ENCODE data around the gene IGSF3. TPM values are rescaled to one million over a fixed set of nuclear protein-coding genes. Genes with fewer than 3 reads are reported as not detected.

IGSF3 gene
- total RNA-seq, 1 experiment from 2014 or later = 10.8 TPM

DNA sequence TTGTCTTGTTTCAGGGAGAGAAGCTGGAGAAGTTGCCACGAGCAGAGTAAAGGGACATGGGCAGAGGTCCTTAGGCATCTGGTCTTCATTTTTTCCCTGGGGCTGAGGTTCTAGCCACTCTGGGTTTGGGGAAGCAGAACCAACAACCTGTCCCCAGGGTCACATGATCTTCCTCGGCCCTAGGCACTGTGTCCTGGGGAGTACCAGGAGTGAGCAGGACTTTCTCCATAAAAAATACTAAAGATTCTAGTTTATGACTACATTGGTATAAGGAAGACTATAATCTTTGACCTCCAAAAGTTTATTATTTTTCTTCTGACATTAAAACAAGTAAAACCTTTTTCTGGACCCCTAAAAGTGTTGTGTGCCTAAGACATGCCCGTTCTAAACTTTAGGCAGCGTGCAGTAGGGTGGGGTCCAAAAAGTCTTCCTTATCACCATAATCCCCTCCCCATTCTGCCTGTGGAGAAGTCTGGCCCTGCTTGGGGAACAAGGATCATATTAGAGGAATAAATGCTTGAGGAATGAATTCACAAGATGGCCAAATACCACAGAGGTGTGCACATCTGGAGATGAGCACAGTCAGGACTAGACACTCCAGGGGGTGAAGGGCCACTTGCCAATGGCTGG is 19.3 kb upstream of the IGSF3 start:
- DNase-seq (ENCODE audit: low spot score) = no peak

DNA sequence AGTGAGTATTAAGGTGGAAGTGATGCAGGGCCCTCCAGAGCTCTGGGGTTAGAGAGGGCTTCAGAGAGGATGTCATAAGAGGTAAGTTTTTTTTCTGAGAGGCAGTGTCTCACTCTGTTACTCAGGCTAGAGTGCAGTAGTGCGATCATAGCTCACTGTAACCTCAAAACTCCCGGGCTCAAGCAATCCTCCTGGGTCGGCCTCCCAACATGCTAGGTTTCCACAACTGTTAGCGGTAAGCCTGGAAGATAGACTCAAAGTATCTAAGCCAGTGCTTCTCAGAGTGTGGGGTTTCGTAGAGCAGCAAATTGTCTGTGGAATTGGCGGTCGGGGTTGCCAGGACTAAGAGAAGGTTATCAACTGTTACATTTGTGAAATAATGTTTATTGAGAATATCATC is 18.6 kb upstream of the IGSF3 start:
- DNase-seq (ENCODE audit: low spot score) = no peak

DNA sequence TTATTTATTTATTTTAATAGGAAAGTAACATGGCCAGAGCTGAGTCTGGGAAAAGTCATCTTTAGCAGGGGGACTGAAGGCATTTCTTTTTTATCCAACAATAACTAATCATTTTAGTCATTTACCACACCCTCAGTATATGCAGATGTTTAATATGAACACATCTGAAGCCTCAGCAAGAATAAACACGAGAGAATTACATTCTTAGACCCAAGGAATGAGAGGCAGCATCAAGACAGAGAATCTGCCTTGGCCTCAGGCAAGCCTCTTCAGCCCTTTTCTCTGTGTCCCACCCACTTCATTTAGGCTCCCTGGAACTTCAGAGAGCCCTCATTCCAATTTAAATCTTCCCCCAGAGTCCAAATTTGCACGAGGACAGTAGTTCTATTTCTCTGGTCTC is 17.0 kb upstream of the IGSF3 start:
- DNase-seq (ENCODE audit: low spot score) = no peak

DNA sequence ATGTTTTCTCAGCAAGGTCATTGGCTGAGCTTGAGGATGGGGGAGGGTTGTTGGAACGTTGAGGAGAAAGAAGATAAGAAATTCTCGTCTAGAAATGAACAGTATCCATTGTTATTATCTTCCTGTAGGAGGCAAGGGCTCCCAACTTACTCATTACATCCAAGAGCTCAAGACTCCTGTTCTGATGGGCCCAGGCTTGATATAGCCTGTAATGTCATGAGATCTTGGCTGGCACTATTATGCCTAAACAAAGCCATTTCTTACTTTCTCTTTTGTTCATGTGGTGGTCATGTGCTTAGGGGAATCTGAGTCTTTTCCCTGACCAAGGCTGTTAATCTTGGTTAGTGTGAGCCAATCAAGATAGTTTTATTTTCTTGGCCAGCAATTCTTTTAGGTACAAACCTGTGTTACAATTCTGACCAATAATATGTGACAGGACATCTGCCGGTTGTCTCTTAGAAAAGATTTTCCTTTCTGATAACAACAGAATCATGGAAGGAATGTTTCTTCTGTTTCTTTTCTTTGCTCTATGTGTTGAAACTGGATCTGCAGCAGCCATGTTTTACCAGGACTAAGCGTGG is 15.2 kb upstream of the IGSF3 start:
- no peak for DNase-seq (ENCODE audit: low spot score)

DNA sequence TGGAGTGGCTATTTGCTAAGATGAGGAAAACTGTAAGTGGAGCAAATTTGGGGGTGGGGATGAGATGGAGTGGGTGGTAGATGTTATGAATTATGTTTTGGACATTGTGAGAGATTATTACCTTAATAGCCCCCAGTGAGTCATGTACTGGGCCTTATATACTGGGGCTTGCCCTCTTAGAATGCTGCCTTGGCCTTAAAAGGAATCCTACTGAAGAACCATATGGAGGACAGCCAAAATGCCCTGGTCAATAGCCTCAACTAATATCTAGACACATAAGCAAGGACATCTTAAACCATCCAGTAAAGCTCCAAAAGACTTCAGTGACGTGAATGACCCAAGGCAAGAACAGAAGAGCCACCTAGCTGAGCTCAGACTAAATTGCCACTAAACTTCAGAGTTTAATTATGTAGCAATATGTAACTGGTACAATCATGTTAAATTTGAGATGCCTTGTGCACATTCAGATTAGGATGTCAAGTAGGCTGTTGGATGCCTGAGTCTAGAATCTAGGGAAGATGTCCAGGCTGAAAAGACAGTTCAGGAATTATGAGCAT is 13.9 kb upstream of the IGSF3 start:
- DNase-seq (ENCODE audit: low spot score) = no peak

DNA sequence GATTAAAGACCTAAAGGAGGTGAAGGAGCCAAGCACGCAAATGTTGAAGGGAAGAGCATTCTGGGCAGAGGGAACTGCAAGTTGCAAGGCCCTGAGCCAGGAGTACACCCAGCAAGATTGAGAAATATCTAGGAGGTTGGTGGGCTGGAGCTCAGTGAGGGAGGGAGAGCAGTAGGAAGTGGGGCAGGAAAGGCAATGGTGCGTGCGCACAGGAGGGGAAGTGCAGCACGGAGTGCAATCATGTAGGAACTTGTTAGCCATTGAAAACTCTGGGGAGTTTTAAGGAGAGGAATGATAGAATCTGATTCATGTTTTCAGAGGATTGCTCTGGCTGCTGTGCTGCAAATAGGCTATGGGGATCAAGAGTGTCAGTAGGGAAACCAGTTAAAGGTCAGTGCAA is 13.2 kb upstream of the IGSF3 start:
- DNase-seq (ENCODE audit: low spot score) = no peak

DNA sequence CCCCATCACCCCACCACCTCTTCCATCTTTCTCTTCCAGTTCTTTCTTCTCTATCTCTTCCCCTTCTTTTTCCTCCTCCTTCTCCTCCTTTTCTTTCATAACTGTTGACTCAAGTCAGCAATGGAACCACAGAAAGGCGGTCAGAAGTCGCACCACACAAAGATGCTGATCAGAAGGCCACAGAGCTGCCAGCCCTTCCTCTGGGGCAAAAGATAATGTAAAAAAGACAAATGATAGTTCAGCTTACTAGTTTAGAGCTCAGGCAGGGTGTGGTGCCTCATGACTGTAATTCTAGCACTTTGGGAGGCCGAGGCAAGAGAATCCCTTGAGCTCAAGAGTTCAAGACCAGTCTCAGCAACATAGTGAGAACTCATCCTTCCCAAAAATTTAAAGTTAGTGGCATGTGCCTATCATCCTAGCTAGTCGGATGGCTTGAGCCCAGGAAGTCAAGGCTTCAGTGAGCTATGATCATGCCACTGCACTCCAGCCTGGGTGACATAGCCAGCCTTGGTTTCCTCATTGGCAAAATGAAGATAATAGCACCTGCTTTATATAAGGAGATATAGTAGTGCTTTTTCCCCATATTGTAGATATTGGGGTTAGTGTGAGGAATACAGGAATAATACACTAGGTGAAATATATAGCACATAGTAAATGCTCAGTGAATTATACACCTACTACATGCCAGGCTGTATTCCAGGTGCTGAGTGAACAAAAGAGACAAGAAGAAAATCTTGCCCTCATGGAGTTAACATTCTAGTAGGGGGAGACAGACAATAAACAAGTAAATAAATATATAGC is 12.5 kb upstream of the IGSF3 start:
- no peak for DNase-seq (ENCODE audit: low spot score)

DNA sequence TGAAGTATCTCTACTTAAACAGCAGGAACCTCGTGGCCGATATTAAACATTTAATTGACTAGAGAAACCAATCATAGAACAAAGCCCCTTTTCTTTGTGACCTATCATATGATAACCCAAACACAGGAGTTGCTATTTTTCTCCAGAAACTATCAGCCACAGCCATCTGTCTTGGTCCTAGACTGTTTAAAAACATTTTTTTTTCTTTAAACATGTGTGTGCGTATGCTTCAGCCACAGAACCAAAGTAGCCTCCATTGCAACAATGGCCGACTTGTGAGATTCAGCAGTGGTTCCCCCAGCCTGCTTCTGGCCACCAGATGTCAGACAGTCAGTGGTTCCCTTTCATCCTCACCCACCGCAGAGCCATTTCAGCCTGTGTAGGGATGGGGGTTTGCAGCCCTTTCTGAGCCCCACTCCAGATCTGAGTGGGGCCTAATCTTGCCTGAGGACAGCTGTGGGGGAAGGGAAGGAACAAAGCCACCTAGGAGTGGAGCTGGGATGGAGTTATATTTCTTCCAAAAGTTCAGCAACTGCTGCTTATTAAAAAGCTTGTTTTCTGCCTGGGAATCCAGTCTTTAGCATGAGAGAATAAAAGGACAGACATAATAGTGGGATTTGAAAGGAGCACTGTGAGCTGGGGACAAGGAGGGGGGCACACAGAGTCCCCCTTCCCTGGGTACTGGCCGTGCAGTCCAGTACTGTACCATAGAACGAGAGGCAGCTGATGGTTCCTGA is 11.7 kb upstream of the IGSF3 start:
- DNase-seq (ENCODE audit: low spot score) = no peak

DNA sequence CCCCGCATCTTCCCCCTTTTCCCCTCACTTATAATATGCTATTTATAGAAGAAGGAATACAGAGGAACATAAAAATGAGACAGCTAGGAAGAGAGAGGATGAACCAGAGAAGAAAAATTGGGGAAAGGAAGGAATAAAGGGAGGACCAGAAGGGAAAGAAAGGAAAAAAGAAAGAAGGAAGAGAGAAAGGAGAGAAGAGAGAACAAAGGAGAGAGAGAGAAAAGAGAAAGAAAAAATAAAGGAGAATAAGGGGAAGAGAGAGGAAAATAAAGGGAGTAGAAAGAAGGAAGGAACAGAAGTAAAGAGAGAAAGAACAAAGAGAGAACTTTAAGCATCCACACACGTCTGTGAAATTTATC is 11.2 kb upstream of the IGSF3 start:
- DNase-seq (ENCODE audit: low spot score) = no peak

DNA sequence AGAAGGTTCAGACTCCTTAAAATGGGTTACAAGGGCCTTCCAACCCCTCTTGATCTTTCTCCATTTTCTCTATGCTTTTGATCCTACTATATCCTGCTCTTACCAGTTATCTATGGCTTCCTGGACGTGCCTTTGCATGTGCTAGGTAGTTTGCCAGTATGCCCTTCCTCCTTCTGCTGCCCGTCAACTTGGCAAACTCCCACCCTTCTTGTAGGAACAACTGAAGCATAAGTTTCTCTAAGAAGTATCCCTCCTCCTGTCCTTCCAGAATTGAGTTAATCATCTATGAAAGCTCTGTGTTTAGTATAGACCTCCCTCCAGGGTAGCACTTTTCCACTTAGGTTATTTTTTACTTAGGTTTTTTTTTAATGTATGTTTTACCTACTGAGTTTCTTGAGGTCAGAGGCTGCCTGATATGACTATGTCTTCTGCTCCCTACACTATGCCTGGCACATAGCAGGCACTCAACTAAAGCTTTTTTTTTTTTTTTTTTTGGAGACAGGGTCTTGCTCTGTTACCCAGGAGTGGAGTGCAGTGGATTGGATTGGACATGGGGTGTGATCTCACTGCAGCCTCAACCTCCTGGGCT is 10.0 kb upstream of the IGSF3 start:
- no peak for DNase-seq (ENCODE audit: low spot score)

DNA sequence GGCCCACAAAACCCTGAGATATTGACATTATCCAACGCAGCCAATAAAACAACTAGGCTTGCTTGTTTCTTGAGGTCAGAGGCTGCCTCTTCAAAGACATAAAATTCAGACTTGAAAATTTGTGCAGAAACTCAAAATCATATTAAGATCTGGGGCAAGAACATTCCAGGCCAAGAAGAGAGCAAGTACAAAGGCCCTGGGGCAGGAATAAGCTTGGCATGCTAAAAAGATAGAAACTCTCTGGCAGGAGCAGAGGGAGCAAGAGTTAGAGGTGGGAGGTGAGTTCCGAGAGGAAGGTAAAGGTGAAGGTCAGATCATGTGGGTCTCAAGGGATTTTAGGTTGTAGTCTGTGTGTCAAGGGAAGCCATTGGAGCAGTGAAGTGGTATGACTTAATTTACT is 8.8 kb upstream of the IGSF3 start:
- DNase-seq (ENCODE audit: low spot score) = no peak

DNA sequence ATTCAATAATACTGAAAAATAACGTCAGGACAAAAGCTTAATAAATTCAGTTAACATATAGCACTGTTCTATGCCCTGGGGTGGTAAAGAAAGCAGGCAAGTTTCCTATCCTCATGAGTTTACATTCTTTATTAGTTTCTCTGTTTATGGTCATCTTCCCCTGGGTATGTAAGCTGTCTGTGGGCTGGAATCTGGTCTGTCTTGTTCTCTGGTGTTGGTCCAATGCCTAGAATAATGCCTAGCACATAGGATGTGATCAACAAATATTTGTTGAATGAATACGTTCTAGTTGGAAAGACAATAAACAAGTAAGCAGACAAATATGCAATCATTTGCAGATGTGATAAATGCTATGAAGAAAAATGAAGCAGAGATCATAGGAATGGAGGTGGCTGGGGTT is 7.2 kb upstream of the IGSF3 start:
- no peak for DNase-seq (ENCODE audit: low spot score)

DNA sequence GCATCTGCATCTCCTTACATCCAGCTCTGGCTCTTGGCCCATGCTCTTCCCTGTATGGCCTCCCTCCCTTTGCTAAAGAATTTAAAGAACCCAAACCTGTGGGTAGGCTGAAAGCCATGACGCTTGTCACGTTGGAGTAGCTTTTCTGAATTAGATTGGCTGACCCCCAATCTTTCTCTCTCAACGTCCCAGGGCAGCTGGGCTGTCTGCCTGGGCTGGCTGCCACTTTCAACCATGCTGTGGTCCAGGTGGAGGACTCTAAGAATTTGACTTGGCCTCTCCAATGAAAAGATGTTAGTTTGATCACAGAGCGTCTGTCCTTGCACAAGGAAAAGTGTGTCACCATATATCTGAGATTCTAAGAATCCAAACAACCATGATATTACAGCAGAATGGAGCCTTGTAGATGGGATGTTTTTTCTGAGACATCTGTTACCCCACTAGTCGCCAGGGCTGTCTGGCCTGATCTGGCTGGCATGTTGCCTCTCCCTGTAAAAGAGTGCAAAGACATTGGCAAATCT is 6.5 kb upstream of the IGSF3 start:
- DNase-seq (ENCODE audit: low spot score) = no peak

DNA sequence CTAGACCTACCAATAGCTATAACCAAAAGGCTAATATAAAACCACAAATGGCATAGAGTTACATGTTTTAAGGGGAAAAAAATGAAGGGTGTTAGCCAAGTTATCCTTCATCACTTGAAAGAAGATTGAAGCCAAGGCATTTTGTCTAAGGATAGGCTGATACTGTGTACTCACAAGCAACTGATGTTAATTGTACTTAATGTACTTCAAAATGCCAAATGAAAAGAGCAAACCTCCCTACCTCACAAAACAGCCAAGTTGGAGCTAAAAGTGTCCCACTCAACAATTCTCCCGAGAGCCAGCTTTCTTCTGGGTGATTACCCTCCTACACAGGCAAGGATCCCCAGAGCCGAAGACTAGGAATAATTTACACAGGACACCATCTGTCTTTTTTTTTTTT is 4.4 kb upstream of the IGSF3 start:
- no peak for DNase-seq (ENCODE audit: low spot score)

DNA sequence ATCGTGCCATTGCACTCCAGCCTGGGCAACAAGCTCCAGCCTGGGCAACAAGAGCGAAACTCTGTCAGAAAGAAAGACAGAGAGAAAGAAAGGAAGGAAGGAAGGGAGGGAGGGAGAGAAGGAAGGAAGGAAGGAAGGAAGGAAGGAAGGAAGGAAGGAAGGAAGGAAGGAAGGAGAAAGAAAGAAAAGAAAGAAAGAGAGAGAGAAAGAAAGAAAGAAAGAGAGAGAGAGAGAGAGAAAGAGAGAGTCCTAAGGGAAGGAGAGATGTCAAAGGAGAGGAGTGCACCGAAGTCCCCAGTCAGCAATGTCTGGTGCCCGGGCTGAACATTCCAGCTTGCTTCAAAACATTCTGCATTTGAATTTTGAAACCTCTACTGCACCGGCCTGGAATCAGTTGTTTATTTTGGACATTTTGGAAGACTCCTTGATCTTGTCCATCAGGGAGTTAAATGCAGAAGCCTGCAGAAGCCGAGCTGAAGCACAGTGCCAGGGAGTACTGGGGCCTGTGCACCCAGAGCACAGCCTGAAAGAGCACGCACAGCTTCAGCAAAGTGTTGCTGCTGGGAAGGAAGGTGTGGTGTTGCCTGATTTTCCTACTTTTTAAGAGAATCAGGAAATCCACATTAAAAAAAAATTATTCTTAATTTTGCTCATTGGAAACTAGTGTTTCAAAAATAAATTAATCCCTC is 3.7 kb upstream of the IGSF3 start:
- no peak for DNase-seq (ENCODE audit: low spot score)

DNA sequence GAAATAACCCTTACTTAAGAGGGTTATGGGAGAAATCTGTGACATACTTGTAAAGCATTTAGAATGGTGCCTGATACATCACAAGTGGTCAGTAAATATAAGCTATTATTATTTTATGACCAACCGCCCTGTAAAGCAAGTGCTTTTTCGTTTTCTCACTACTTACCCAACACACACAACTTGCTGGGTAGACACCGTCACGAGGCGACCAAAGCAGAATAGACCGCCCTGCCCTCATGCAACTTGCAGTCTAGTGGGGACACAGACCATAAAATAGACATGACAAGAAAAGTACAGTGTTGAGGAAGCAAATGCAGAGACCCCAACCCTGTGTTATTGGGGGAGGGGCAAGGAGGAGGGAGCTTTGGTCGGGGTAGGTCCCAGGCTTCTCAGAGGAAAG is 744 bp upstream of the IGSF3 start:
- no peak for DNase-seq (ENCODE audit: low spot score)

DNA sequence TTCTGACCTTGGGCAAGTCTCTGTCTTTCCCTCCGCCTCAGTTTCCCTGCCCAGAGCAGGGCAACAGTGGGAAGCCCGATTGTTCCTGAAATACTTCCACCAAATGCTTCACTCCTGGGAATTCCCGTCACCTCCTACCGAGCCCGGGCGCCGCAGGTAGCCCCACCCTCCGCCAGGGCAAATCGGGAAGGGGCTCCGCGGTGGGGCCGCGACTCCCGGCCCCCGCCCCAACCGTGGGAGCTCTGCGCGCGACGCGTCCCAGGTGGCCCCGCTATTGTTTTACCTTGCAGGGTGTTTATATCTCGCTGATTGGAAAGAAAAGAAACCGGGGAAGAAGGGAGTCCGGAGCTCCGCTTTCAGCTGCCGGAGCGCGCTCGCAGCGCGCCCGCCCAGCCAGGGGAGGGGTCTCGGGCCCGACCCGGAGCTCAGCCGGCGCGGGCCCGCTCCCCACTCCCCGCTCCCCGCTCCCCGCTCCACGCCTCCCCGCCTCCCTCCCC is 407 bp downstream of the IGSF3 start:
- DNase-seq (ENCODE audit: low spot score) = no peak

DNA sequence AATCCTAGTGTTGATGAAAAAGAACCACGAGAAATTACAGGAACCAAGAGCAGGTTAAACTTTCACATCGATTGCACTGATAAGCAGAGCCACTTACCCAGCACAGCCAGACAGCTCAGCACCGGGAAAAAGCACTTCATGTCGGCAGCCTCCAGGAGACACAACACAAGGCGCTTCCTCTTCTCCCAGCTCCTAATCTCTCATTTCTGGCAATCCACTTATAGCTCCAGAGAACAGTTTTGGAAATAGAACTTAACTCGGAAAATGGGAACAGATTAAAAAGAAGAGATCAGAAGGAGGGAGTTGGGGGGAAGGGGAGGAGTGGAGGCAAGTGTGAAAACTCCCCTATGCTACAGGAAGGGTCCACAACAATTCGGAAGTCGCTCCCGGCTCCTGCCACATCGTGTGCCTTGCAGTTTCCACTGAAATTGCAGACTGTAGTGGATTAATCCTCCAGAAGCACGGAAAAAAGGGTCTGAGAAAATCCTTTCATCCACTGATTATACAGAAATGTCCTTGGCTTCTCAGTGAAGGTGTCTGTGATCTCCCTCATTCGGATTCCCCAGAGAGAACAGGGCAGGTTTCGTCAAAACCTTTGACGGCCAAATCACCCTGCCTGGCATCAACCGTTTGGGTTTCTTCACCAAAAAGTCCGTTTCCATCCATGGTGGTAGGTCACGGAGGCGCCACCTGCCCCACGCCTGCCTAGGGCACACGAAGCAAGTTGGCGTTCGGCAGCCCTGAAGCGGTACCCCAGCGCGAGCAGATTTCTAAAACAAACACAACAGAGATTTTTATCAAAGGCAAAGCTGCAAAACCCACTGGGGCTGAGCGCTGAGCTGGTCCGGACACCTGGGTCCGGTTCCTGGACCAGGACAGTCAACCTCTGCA is 1.1 kb downstream of the IGSF3 start:
- DNase-seq (ENCODE audit: low spot score) = no peak

DNA sequence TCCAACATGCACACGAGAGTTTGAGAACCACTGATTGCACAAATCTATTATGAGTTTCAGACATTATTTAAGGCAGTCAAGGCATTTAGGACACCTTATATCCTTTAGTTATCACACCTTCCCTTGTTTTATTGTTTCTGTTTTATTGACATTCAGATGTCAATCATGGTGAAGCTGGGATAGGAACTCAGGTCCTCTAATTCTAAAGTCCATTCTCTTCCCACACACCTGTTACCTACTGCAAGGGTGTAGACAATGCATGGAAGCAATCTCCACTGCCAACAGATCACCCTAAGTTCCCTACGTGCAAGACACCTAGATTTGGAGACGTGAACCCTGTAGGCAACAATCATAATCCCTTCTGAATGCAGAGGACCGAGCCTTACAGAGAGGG is 2.6 kb downstream of the IGSF3 start:
- no peak for DNase-seq (ENCODE audit: low spot score)

All from H4 (cell line).